SK-N-SH treated with all-trans-retinoic acid at 6 μM for 48 hours (cell line): Measurements from ENCODE around the gene JARID2.

Source experiments
- ATAC-seq: fragments of 200-7000 bp; cut with Tn5 transposase; 3 replicates; pipeline ENCODE4 v1.9.1; 2020; ENCODE audit warnings: mild to moderate bottlenecking, moderate library complexity
- ARNTL ChIP-seq: fragments of 450-650 bp; formaldehyde crosslinking; IDR thresholded peaks from 2 replicates; pipeline ENCODE4 v1.5.0; 2020; ENCODE audit warnings: low read depth, mild to moderate bottlenecking, moderate library complexity, borderline replicate concordance
- BACH2 ChIP-seq: fragments of 250-450 bp; sonication (Bioruptor Pico); IDR thresholded peaks from 2 replicates; pipeline ENCODE4 v1.9.0; 2021; ENCODE audit warnings: mild to moderate bottlenecking, borderline replicate concordance
- ESRRG ChIP-seq: fragments of 250-450 bp; sonication (Bioruptor Pico); IDR thresholded peaks from 2 replicates; pipeline ENCODE4 v1.6.1; 2021; ENCODE audit warnings: mild to moderate bottlenecking
- GLIS3 ChIP-seq: fragments of 250-450 bp; sonication (Bioruptor Pico); IDR thresholded peaks from 2 replicates; pipeline ENCODE4 v1.5.0; 2020; ENCODE audit warnings: mild to moderate bottlenecking, moderate library complexity
- ISL1 ChIP-seq: fragments of 250-450 bp; sonication (Bioruptor Pico); IDR thresholded peaks from 2 replicates; pipeline ENCODE4 v2.1.2; 2022; ENCODE audit warnings: mild to moderate bottlenecking, moderate library complexity
- OSR1 ChIP-seq: fragments of 250-450 bp; sonication (Bioruptor Pico); IDR thresholded peaks from 2 replicates; pipeline ENCODE4 v1.8.0; 2022; ENCODE audit warnings: moderate library complexity, mild to moderate bottlenecking, inconsistent platforms
- PATZ1 ChIP-seq: fragments of 250-450 bp; sonication (Bioruptor Pico); IDR thresholded peaks from 2 replicates; pipeline ENCODE4 v1.8.0; 2020; ENCODE audit warnings: mild to moderate bottlenecking, moderate library complexity, borderline replicate concordance
- PPARA ChIP-seq: fragments of 250-450 bp; sonication (Bioruptor Pico); IDR thresholded peaks from 2 replicates; pipeline ENCODE4 v1.5.0; 2020; ENCODE audit warnings: mild to moderate bottlenecking, borderline replicate concordance
- SNAI2 ChIP-seq: fragments of 250-450 bp; sonication (Bioruptor Pico); IDR thresholded peaks from 2 replicates; pipeline ENCODE4 v1.5.0; 2020; ENCODE audit warnings: mild to moderate bottlenecking, moderate library complexity
- TOX ChIP-seq: fragments of 250-450 bp; sonication (Bioruptor Pico); IDR thresholded peaks from 2 replicates; pipeline ENCODE4 v1.8.0; 2021; ENCODE audit warnings: mild to moderate bottlenecking, moderate library complexity, borderline replicate concordance
- ZC3H10 ChIP-seq: fragments of 250-450 bp; sonication (Bioruptor Pico); IDR thresholded peaks from 2 replicates; pipeline ENCODE4 v1.5.1; 2021; ENCODE audit warnings: mild to moderate bottlenecking, moderate library complexity
- ZFP3 ChIP-seq: fragments of 250-450 bp; sonication (Bioruptor Pico); IDR thresholded peaks from 2 replicates; pipeline ENCODE4 v1.5.0; 2020; ENCODE audit warnings: mild to moderate bottlenecking, moderate library complexity
- ZFP30 ChIP-seq: fragments of 450-650 bp; formaldehyde crosslinking; IDR thresholded peaks from 2 replicates; pipeline ENCODE4 v1.5.0; 2022; ENCODE audit warnings: mild to moderate bottlenecking, moderate library complexity
- ZNF565 ChIP-seq: fragments of 450-650 bp; formaldehyde crosslinking; conservative IDR thresholded peaks from 2 replicates; pipeline ENCODE4 v1.5.0; 2020; ENCODE audit warnings: low read depth, mild to moderate bottlenecking, moderate library complexity
- ZNF70 ChIP-seq: fragments of 450-650 bp; formaldehyde crosslinking; IDR thresholded peaks from 2 replicates; pipeline ENCODE4 v1.5.0; 2020; ENCODE audit warnings: mild to moderate bottlenecking, moderate library complexity
- ZNF8 ChIP-seq: fragments of 450-650 bp; formaldehyde crosslinking; IDR thresholded peaks from 2 replicates; pipeline ENCODE4 v1.5.0; 2020; ENCODE audit warnings: mild to moderate bottlenecking, moderate library complexity
- TF ChIP-seq, protein P1 (sequence below): fragments of 250-450 bp; sonication (Bioruptor Pico); IDR thresholded peaks from 2 replicates; pipeline ENCODE4 v1.5.1; 2020; ENCODE audit warnings: low read depth, mild to moderate bottlenecking, moderate library complexity
- TF ChIP-seq, protein P2 (sequence below): fragments of 250-450 bp; sonication (Bioruptor Pico); IDR thresholded peaks from 2 replicates; pipeline ENCODE4 v1.5.1; 2021; ENCODE audit warnings: mild to moderate bottlenecking, moderate library complexity
- TF ChIP-seq, protein P3 (sequence below): fragments of 250-450 bp; sonication (Bioruptor Pico); IDR thresholded peaks from 2 replicates; pipeline ENCODE4 v1.5.0; 2020; ENCODE audit warnings: mild to moderate bottlenecking, moderate library complexity
- TF ChIP-seq, protein P4 (sequence below): fragments of 250-450 bp; sonication (Bioruptor Pico); IDR thresholded peaks from 2 replicates; pipeline ENCODE4 v1.8.0; 2021; ENCODE audit warnings: low read depth, mild to moderate bottlenecking, moderate library complexity, borderline replicate concordance

The JARID2 gene

DNA sequence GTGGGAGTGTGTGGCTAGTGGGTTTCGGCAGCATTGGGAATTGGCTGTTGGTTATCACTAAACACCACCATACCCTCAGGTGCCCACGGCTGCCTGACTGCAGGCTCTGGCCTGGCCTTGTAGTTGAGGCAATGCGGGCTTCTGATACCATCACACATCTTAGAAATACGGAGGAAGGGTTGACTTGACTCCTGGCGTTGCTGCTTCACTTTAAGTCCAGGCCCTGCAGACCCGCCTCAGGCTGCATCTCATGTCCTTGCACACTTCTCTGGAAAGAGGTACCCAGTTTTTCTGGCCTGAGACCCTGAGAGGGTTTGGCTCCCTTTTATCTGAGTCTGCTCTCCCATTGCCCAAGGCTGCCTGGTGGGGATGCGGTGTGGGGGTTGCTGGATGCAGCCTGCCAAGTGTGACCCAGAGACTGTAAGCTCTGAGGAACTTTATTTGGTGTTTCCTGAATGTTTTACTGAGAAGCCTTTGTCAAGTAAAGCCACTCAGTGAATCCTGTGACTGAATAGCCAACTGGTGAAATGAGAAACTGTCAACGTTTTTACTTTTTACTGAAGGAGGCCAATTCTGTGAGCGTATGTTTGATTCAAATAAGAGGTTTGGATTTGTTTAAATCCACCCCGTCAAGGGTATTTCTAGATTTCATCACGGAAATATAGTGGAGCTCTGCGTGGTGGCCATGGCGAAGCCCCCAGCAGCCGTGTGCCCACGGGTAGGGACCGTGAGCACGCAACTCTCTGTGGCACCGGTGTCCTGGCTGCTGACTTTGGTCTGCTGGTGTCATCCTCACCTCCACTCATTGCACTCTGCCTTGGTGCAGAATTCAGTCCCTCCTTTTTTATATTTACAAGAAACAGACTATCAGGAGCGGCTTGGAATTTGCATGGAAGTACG is 256.8 kb downstream of the JARID2 start:
- TF ChIP-seq PATZ1 (CRISPR knock-in tag) (no peak), BACH2 (no peak), ZNF565 (CRISPR knock-in tag) (no peak), ARNTL (CRISPR knock-in tag) (no peak), PPARA (no peak), ISL1 (no peak), OSR1 (no peak), ZFP30 (CRISPR knock-in tag) (no peak), GLIS3 (CRISPR knock-in tag) (no peak), TOX (CRISPR knock-in tag) (no peak), ESRRG (CRISPR knock-in tag) (no peak), ZNF8 (CRISPR knock-in tag) (no peak), ZC3H10 (CRISPR knock-in tag) (no peak), SNAI2 (CRISPR knock-in tag) (no peak)
- TF ChIP-seq, protein P1, sequence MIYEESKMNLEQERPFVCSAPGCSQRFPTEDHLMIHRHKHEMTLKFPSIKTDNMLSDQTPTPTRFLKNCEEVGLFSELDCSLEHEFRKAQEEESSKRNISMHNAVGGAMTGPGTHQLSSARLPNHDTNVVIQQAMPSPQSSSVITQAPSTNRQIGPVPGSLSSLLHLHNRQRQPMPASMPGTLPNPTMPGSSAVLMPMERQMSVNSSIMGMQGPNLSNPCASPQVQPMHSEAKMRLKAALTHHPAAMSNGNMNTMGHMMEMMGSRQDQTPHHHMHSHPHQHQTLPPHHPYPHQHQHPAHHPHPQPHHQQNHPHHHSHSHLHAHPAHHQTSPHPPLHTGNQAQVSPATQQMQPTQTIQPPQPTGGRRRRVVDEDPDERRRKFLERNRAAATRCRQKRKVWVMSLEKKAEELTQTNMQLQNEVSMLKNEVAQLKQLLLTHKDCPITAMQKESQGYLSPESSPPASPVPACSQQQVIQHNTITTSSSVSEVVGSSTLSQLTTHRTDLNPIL (CRISPR knock-in tag), result no peak
- TF ChIP-seq, protein P2, sequence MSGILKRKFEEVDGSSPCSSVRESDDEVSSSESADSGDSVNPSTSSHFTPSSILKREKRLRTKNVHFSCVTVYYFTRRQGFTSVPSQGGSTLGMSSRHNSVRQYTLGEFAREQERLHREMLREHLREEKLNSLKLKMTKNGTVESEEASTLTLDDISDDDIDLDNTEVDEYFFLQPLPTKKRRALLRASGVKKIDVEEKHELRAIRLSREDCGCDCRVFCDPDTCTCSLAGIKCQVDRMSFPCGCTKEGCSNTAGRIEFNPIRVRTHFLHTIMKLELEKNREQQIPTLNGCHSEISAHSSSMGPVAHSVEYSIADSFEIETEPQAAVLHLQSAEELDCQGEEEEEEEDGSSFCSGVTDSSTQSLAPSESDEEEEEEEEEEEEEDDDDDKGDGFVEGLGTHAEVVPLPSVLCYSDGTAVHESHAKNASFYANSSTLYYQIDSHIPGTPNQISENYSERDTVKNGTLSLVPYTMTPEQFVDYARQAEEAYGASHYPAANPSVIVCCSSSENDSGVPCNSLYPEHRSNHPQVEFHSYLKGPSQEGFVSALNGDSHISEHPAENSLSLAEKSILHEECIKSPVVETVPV (CRISPR knock-in tag), result no peak
- TF ChIP-seq, protein P3, sequence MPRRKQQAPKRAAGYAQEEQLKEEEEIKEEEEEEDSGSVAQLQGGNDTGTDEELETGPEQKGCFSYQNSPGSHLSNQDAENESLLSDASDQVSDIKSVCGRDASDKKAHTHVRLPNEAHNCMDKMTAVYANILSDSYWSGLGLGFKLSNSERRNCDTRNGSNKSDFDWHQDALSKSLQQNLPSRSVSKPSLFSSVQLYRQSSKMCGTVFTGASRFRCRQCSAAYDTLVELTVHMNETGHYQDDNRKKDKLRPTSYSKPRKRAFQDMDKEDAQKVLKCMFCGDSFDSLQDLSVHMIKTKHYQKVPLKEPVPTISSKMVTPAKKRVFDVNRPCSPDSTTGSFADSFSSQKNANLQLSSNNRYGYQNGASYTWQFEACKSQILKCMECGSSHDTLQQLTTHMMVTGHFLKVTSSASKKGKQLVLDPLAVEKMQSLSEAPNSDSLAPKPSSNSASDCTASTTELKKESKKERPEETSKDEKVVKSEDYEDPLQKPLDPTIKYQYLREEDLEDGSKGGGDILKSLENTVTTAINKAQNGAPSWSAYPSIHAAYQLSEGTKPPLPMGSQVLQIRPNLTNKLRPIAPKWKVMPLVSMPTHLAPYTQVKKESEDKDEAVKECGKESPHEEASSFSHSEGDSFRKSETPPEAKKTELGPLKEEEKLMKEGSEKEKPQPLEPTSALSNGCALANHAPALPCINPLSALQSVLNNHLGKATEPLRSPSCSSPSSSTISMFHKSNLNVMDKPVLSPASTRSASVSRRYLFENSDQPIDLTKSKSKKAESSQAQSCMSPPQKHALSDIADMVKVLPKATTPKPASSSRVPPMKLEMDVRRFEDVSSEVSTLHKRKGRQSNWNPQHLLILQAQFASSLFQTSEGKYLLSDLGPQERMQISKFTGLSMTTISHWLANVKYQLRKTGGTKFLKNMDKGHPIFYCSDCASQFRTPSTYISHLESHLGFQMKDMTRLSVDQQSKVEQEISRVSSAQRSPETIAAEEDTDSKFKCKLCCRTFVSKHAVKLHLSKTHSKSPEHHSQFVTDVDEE (CRISPR knock-in tag), result no peak
- ATAC-seq, result no peak

GRCh38 chr6:15503346-15503680 is 257.4 kb downstream of the JARID2 start:
- TF ChIP-seq PPARA (no peak), ARNTL (CRISPR knock-in tag) (no peak), ZC3H10 (CRISPR knock-in tag) (no peak), ESRRG (CRISPR knock-in tag) (no peak), SNAI2 (CRISPR knock-in tag) (no peak)
- TF ChIP-seq, protein P4, sequence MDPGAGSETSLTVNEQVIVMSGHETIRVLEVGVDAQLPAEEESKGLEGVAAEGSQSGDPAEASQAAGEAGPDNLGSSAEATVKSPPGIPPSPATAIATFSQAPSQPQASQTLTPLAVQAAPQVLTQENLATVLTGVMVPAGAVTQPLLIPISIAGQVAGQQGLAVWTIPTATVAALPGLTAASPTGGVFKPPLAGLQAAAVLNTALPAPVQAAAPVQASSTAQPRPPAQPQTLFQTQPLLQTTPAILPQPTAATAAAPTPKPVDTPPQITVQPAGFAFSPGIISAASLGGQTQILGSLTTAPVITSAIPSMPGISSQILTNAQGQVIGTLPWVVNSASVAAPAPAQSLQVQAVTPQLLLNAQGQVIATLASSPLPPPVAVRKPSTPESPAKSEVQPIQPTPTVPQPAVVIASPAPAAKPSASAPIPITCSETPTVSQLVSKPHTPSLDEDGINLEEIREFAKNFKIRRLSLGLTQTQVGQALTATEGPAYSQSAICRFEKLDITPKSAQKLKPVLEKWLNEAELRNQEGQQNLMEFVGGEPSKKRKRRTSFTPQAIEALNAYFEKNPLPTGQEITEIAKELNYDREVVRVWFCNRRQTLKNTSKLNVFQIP, result no peak
- no peak for ATAC-seq

- TF ChIP-seq, protein P4, result no peak
- TF ChIP-seq, protein P2 (CRISPR knock-in tag), result no peak
- TF ChIP-seq ZFP30 (CRISPR knock-in tag), result no peak
- TF ChIP-seq ZFP3, result no peak
- TF ChIP-seq, protein P1 (CRISPR knock-in tag), result no peak
- TF ChIP-seq OSR1, result no peak
- no peak for TF ChIP-seq ISL1
- TF ChIP-seq ZNF565 (CRISPR knock-in tag), result no peak
- no peak for TF ChIP-seq ZNF70
- TF ChIP-seq PPARA, result no peak
- no peak for ATAC-seq
Measured at GRCh38 chr6:15504040-15504495, 258.2 kb downstream of the JARID2 start.
